ENCODE measurements around the gene PRODH.

DNA sequence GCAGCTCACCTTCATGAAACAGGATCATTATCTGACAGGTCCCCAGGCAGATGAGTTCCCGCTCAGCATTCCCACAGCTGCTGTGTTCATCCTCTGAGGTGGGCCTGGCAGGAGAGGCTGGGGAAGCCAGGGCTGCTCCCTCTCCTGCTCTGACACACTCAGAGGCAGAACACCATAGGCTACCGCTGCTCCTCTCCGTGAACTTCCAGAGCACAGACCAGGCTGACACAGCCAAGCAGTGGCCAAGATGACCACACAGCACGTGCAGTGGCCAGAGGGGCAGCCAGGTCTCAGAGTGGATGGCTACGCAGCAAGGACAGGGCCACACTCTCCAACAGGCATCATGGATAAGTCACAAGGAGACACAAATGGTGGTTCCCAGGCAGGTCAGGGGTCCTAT lies 8.5 kb downstream of the PRODH start:
- TF ChIP-seq, protein P1, sequence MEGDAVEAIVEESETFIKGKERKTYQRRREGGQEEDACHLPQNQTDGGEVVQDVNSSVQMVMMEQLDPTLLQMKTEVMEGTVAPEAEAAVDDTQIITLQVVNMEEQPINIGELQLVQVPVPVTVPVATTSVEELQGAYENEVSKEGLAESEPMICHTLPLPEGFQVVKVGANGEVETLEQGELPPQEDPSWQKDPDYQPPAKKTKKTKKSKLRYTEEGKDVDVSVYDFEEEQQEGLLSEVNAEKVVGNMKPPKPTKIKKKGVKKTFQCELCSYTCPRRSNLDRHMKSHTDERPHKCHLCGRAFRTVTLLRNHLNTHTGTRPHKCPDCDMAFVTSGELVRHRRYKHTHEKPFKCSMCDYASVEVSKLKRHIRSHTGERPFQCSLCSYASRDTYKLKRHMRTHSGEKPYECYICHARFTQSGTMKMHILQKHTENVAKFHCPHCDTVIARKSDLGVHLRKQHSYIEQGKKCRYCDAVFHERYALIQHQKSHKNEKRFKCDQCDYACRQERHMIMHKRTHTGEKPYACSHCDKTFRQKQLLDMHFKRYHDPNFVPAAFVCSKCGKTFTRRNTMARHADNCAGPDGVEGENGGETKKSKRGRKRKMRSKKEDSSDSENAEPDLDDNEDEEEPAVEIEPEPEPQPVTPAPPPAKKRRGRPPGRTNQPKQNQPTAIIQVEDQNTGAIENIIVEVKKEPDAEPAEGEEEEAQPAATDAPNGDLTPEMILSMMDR (IDR thresholded peaks at IDR 0.05) = no peak
- no peak for TF ChIP-seq POLR2A (IDR thresholded peaks at IDR 0.05)

Measured in uterus (tissue), 2 donors.